ENCODE measurements around the gene DNAH10. TPM values are rescaled to one million over a fixed set of nuclear protein-coding genes. Genes with fewer than 3 reads are reported as not detected.
A peak's percentile ranks its signal among the peaks of the same experiment; 100 is the strongest.

Gene DNAH10
- total RNA-seq, 3 donors from 2014 or later = 0.14 to 0.24 (median 0.20) TPM

- ATAC-seq = no peak
- Mint-ChIP-seq H3K4me3 (no peak overlapping the region), H3K4me1 (ENCODE audit: low read depth) (peaks cover 47% of the 10 kb centered on the region), H3K27me3 (ENCODE audit: low read depth) (no peaks in the 10 kb centered on the region), H3K9me3 (no peaks in the 10 kb centered on the region), H3K36me3 (ENCODE audit: insufficient read depth) (peaks cover 6% of the 10 kb centered on the region)
- no peak for DNase-seq
These were observed 173.9 kb downstream of the DNAH10 start for GRCh38 chr12:123935956-123936355.

GRCh38 chr12:123936471-123936870 lies 174.4 kb downstream of the DNAH10 start:
- H3K4me3 Mint-ChIP-seq = peak overlapping the region; percentile 16
- H3K36me3 Mint-ChIP-seq (ENCODE audit: insufficient read depth) = peaks cover 9% of the 10 kb centered on the region
- no peak for DNase-seq
- no peak for ATAC-seq
- H3K27me3 Mint-ChIP-seq (ENCODE audit: low read depth) = no peaks in the 10 kb centered on the region
- H3K4me1 Mint-ChIP-seq (ENCODE audit: low read depth) = peaks cover 45% of the 10 kb centered on the region
- H3K9me3 Mint-ChIP-seq = no peaks in the 10 kb centered on the region

DNA sequence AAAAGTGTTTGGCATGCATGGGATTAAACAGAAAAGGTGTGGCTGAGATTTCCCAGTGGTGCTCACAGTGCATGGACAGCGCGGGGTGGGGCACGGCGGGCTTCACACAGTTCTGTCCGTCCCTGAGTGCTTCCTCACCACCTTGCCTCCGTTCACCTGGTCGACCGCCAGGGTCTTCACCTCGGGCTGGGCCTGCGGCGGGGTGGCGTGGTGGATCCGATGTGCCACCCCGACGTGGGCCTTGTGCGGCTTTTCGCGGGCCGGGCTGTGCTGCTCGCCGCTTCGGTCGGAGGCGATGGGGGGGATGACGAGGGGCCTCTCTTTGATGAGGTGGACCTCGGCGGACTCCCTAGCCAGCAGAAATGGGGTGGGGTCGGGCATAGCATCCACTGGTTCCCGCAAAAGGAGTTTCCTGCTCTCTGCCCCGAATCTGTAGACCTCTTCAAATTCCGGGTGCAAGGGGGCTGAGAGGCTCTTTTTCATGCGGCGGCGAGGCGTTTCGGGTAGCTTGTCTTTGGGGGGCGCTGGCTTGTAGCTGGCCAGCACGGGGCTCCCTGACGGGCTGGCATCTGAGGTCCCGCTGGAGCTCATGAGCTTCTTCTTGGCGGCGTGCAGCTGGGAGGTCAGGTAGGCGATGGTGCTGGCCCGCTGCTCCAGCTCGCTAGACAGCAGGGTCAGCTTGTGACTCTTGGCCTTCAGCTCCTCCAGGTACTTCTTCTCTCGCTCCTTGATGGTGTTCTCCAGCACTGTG lies 175.0 kb downstream of the DNAH10 start:
- Mint-ChIP-seq H3K4me1 (ENCODE audit: low read depth) (peaks cover 39% of the 10 kb centered on the region), H3K27me3 (ENCODE audit: low read depth) (no peaks in the 10 kb centered on the region), H3K9me3 (no peaks in the 10 kb centered on the region), H3K4me3 (peak overlapping the region; percentile 64), H3K36me3 (ENCODE audit: insufficient read depth) (peaks cover 15% of the 10 kb centered on the region)
- ATAC-seq (no peak), DNase-seq (no peak)

- ATAC-seq (peak; percentile 92 to 95), DNase-seq (peak; percentile 29)
- H3K4me1 Mint-ChIP-seq (ENCODE audit: low read depth) = peaks cover 33% of the 10 kb centered on the region
- H3K27me3 Mint-ChIP-seq (ENCODE audit: low read depth) = no peaks in the 10 kb centered on the region
- H3K4me3 Mint-ChIP-seq = peak overlapping the region; percentile 64
- H3K36me3 Mint-ChIP-seq (ENCODE audit: insufficient read depth) = peaks cover 23% of the 10 kb centered on the region
- no peaks in the 10 kb centered on the region for H3K9me3 Mint-ChIP-seq
These were observed 175.8 kb downstream of the DNAH10 start for GRCh38 chr12:123937707-123938591.

- Mint-ChIP-seq H3K9me3 (no peaks in the 10 kb centered on the region), H3K4me3 (peak overlapping the region; percentile 64), H3K4me1 (ENCODE audit: low read depth) (peaks cover 27% of the 10 kb centered on the region), H3K27me3 (ENCODE audit: low read depth) (no peaks in the 10 kb centered on the region), H3K36me3 (ENCODE audit: insufficient read depth) (peaks cover 23% of the 10 kb centered on the region)
- DNase-seq (no peak), ATAC-seq (peak; percentile 36)
These were observed 176.8 kb downstream of the DNAH10 start for GRCh38 chr12:123938679-123939480.

DNA sequence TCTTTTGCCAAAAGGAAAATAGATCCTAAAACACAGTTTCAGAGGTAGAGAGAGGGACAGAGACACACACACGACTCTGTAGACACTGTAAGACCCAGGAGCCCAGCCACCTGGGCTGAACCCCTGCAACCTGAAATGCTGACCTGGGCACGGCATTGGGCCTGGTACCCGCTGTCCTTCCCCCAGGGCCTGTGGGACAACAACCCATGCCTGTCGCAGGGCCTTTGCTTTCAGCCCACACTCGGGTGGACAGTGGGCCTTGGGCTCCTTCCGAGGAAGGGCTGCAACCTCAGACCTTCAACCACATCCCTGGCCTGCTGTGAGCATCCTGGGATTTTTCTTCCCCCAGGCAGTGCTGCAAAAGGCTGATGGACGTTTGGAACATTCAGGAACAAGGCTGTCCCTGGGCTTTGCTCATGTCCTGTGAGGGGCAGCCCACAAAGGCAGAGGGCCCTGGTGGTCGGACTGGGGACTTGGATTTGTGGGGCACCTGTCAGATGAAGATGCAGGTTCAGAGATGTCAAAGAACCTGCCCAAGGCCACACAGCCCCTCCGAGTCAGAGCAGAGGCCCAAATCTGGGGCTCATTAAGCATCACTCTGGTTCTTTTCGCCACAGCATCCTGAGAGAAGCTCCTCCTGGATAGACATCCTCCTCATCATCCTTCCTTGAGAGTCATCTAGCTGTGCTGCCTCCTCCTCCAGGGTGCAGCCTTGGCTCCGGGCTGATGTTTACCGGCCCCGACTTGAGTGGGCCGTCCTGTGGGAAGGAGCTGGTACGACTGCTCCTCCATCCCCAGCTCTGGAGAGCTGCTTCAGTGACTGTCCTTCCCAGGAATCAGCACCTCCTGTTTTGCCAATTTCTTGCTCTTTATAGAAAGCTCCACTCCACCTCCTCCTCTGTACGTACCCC lies 177.9 kb downstream of the DNAH10 start:
- peaks cover 28% of the 10 kb centered on the region for H3K36me3 Mint-ChIP-seq (ENCODE audit: insufficient read depth)
- no peak for DNase-seq
- H3K27me3 Mint-ChIP-seq (ENCODE audit: low read depth) = no peaks in the 10 kb centered on the region
- no peaks in the 10 kb centered on the region for H3K9me3 Mint-ChIP-seq
- H3K4me3 Mint-ChIP-seq = no peak overlapping the region
- H3K4me1 Mint-ChIP-seq (ENCODE audit: low read depth) = peaks cover 27% of the 10 kb centered on the region
- no peak for ATAC-seq

GRCh38 chr12:123940627-123940966 lies 178.5 kb downstream of the DNAH10 start:
- H3K9me3 Mint-ChIP-seq = no peaks in the 10 kb centered on the region
- DNase-seq (no peak), ATAC-seq (no peak)
- peaks cover 27% of the 10 kb centered on the region for H3K4me1 Mint-ChIP-seq (ENCODE audit: low read depth)
- H3K36me3 Mint-ChIP-seq (ENCODE audit: insufficient read depth) = peaks cover 28% of the 10 kb centered on the region
- H3K27me3 Mint-ChIP-seq (ENCODE audit: low read depth) = no peaks in the 10 kb centered on the region
- H3K4me3 Mint-ChIP-seq = no peak overlapping the region

DNA sequence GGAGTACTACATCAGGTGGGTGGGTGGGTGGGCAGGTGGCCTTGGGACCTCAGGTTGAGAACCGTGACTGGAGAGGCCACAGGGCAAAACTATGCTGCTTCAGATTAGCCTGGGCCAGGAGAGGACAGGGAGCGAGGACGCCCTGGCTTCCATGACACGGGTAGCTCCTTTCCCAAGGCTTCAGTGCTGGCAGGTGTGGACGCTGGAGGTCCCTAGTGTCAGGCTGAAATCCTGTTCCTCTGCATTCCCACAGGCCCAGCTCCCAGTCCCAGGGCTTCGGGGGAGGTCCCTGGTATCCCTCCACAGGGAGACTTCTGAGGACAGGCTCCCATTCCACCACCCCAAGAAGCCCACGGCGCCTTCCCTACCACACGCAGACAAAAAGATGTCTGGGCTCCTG lies 178.9 kb downstream of the DNAH10 start:
- Mint-ChIP-seq H3K4me1 (ENCODE audit: low read depth) (peaks cover 27% of the 10 kb centered on the region), H3K9me3 (no peaks in the 10 kb centered on the region), H3K27me3 (ENCODE audit: low read depth) (no peaks in the 10 kb centered on the region), H3K4me3 (no peak overlapping the region), H3K36me3 (ENCODE audit: insufficient read depth) (peaks cover 31% of the 10 kb centered on the region)
- DNase-seq = no peak
- ATAC-seq = no peak

DNA sequence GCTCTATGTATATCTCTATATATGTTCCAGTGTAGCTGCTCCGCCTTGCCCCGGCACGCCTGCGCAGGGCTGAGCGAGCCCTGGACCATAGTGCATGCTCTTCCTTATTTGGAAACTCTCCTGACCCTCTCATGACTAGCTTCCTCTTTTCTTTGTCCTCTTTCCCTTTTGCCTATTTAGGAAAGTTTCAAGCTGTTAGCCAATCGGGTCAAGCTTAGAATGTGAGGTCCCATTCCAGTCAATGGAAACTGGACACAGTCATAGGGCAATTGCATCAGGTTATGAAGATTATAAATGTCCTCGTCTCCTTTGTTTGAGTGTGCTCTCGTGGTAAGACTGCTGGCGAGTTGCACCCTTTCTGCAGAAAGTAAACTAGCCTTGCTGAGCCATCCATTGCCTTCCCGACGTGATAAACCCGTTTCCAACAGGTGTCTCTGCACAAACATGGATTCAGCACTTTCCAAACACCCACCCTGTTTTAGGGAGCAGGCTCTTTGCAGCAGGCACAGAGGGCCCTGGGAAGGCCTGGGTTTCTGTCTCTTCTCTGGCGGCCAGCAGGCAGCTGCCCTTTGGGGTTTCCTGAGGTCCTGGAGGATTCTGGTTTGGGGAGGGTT lies 179.6 kb downstream of the DNAH10 start:
- Mint-ChIP-seq H3K27me3 (ENCODE audit: low read depth) (no peaks in the 10 kb centered on the region), H3K36me3 (ENCODE audit: insufficient read depth) (peaks cover 26% of the 10 kb centered on the region), H3K4me1 (ENCODE audit: low read depth) (peaks cover 22% of the 10 kb centered on the region), H3K9me3 (no peaks in the 10 kb centered on the region), H3K4me3 (no peak overlapping the region)
- no peak for DNase-seq
- no peak for ATAC-seq

GRCh38 chr12:123942238-123942653 lies 180.1 kb downstream of the DNAH10 start:
- Mint-ChIP-seq H3K4me3 (no peak overlapping the region), H3K36me3 (ENCODE audit: insufficient read depth) (peaks cover 25% of the 10 kb centered on the region), H3K27me3 (ENCODE audit: low read depth) (no peaks in the 10 kb centered on the region), H3K9me3 (no peaks in the 10 kb centered on the region), H3K4me1 (ENCODE audit: low read depth) (peaks cover 21% of the 10 kb centered on the region)
- ATAC-seq = no peak
- no peak for DNase-seq

GRCh38 chr12:123942911-123943648 lies 181.0 kb downstream of the DNAH10 start:
- Mint-ChIP-seq H3K4me1 (ENCODE audit: low read depth) (peaks cover 13% of the 10 kb centered on the region), H3K9me3 (no peaks in the 10 kb centered on the region), H3K27me3 (ENCODE audit: low read depth) (no peaks in the 10 kb centered on the region), H3K4me3 (no peak overlapping the region), H3K36me3 (ENCODE audit: insufficient read depth) (peaks cover 25% of the 10 kb centered on the region)
- no peak for DNase-seq
- no peak for ATAC-seq

DNA sequence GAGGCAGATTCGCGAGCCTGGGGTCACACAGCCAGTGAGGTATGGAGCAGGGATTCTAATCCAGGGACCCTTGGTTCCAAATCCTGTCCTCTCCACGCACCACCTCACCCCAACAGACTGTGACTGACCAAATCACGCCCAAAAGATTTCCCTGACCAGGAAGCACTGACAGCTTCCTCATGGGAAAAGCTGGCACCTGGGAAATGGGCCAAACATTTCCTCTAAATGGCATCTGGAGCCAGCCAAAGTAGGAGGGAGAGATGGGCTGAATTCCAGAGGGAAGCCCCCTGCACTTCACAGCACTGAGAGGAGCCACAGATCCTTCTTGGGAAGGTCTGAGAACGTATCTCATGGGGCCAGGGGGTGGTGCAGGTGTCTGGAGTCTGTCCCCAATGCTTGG lies 181.7 kb downstream of the DNAH10 start:
- ATAC-seq = no peak
- peaks cover 5% of the 10 kb centered on the region for H3K4me1 Mint-ChIP-seq (ENCODE audit: low read depth)

DNA sequence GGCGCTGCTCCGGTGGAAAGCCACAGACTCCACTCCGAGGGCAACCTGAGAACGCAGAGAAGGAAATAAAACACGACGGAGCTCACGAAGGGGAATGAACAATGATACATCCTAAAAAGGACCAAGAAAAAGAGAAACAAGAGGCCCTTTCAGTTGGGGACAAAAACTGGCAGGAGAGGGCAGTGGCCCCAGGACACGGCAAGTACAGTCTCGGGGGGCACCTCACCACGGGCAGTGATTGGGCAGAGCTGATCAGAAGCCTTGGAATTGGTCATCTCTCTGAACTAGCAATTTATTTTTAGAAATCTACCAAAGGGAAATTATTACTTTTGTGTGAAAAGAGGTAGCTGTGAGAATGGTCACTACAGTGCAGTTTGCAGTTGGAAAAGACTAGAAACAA lies 182.6 kb downstream of the DNAH10 start:
- Mint-ChIP-seq H3K4me3 (no peak overlapping the region), H3K9me3 (no peaks in the 10 kb centered on the region), H3K27me3 (ENCODE audit: low read depth) (no peaks in the 10 kb centered on the region), H3K36me3 (ENCODE audit: insufficient read depth) (peaks cover 28% of the 10 kb centered on the region), H3K4me1 (ENCODE audit: low read depth) (no peaks in the 10 kb centered on the region)
- DNase-seq (no peak), ATAC-seq (no peak)

More for the DNA sequence above, 181.7 kb downstream of the DNAH10 start:
- DNase-seq = no peak
- H3K36me3 Mint-ChIP-seq (ENCODE audit: insufficient read depth) = peaks cover 27% of the 10 kb centered on the region
- H3K4me3 Mint-ChIP-seq = no peak overlapping the region
- no peaks in the 10 kb centered on the region for H3K9me3 Mint-ChIP-seq
- H3K27me3 Mint-ChIP-seq (ENCODE audit: low read depth) = no peaks in the 10 kb centered on the region

Data from activated T-cell treated with anti-CD3 and anti-CD28 coated beads, Interleukin-2, amount 50 U/mL, for 4 hours (primary cell).